ENCODE measurements around the gene PKD1.
"Not testable (repeated sequence)": the region's sequence is repeated elsewhere in the genome, so short reads cannot be mapped to it uniquely, and the experiment has no call there.

The PKD1 gene

GRCh38 chr16:2105769-2106168 is 29.9 kb downstream of the PKD1 start:
- not testable (repeated sequence) for DNase-seq

GRCh38 chr16:2105291-2105690 is 30.4 kb downstream of the PKD1 start:
- not testable (repeated sequence) for DNase-seq

GRCh38 chr16:2104464-2104863 is 31.2 kb downstream of the PKD1 start:
- not testable (repeated sequence) for DNase-seq

GRCh38 chr16:2102471-2102870 is 33.2 kb downstream of the PKD1 start:
- DNase-seq = no peak

- DNase-seq = not testable (repeated sequence)
Measured at GRCh38 chr16:2101581-2101980, 34.1 kb downstream of the PKD1 start.

- DNase-seq = not testable (repeated sequence)
Measured at GRCh38 chr16:2097689-2098088, 38.0 kb downstream of the PKD1 start.

GRCh38 chr16:2096853-2097595 is 38.7 kb downstream of the PKD1 start:
- DNase-seq = no peak

GRCh38 chr16:2095918-2096582 is 39.6 kb downstream of the PKD1 start:
- no peak for DNase-seq

GRCh38 chr16:2095315-2095853 is 40.3 kb downstream of the PKD1 start:
- no peak for DNase-seq

- DNase-seq = no peak
Measured at GRCh38 chr16:2093793-2094192, 41.9 kb downstream of the PKD1 start.

GRCh38 chr16:2092866-2093265 is 42.8 kb downstream of the PKD1 start:
- no peak for DNase-seq

GRCh38 chr16:2092256-2092620 is 43.5 kb downstream of the PKD1 start:
- DNase-seq = no peak

GRCh38 chr16:2091547-2092255 is 44.0 kb downstream of the PKD1 start:
- DNase-seq = no peak

- no peak for DNase-seq
Measured at GRCh38 chr16:2090777-2091546, 44.7 kb downstream of the PKD1 start.

- no peak for DNase-seq
Measured at GRCh38 chr16:2090481-2090776, 45.3 kb downstream of the PKD1 start.

GRCh38 chr16:2089706-2090480 is 45.8 kb downstream of the PKD1 start:
- no peak for DNase-seq

- no peak for DNase-seq
Measured at GRCh38 chr16:2088759-2089358, 46.8 kb downstream of the PKD1 start.

- DNase-seq = no peak
Measured at GRCh38 chr16:2087748-2088631, 47.7 kb downstream of the PKD1 start.

GRCh38 chr16:2086812-2087747 is 48.6 kb downstream of the PKD1 start:
- DNase-seq = no peak
